ENCODE results near the gene CGGBP1.

- TF ChIP-seq FOXA1 (IDR thresholded peaks at IDR 0.05) (no peak), TARDBP (IDR thresholded peaks at IDR 0.05) (no peak), FOXK2 (IDR thresholded peaks at IDR 0.05) (no peak)
Observed at GRCh38 chr3:88075497-88075896, 16.7 kb upstream of the CGGBP1 start.

Data from HEK293T (cell line).